ENCODE data around the gene SPRR3.

Gene SPRR3

GRCh38 chr1:152972196-152972886 lies 29.2 kb upstream of the SPRR3 start:
- TF ChIP-seq POLR2A (IDR thresholded peaks at IDR 0.05; ENCODE audit: extremely low read depth, insufficient read length) = no peak
- TF ChIP-seq MAX (IDR thresholded peaks at IDR 0.05; ENCODE audit: low read depth, low read length) = no peak
- DNase-seq (ENCODE audit: low read depth) = no peak
- no peak overlapping the region for H3K4me3 ChIP-seq (ENCODE audit: low read depth, low read length)

- TF ChIP-seq MAX (IDR thresholded peaks at IDR 0.05; ENCODE audit: low read depth, low read length) (no peak), CTCF (IDR thresholded peaks at IDR 0.05; ENCODE audit: low read depth, low read length) (no peak), MYC (IDR thresholded peaks at IDR 0.05; ENCODE audit: low read depth, low read length) (no peak), POLR2A (IDR thresholded peaks at IDR 0.05; ENCODE audit: extremely low read depth, insufficient read length) (no peak)
- H3K4me3 ChIP-seq (ENCODE audit: low read depth, low read length) = no peak overlapping the region
- DNase-seq (ENCODE audit: low read depth) = no peak
Observed at GRCh38 chr1:152976688-152977087, 24.9 kb upstream of the SPRR3 start.

GRCh38 chr1:152977614-152978013 lies 23.9 kb upstream of the SPRR3 start:
- TF ChIP-seq MYC (IDR thresholded peaks at IDR 0.05; ENCODE audit: low read depth, low read length) (no peak), POLR2A (IDR thresholded peaks at IDR 0.05; ENCODE audit: extremely low read depth, insufficient read length) (no peak), CTCF (IDR thresholded peaks at IDR 0.05; ENCODE audit: low read depth, low read length) (no peak), MAX (IDR thresholded peaks at IDR 0.05; ENCODE audit: low read depth, low read length) (no peak)
- DNase-seq (ENCODE audit: low read depth) = no peak
- H3K4me3 ChIP-seq (ENCODE audit: low read depth, low read length) = no peak overlapping the region

GRCh38 chr1:152980676-152981075 lies 20.9 kb upstream of the SPRR3 start:
- no peak overlapping the region for H3K4me3 ChIP-seq (ENCODE audit: low read depth, low read length)
- DNase-seq (ENCODE audit: low read depth) = no peak
- TF ChIP-seq CTCF (IDR thresholded peaks at IDR 0.05; ENCODE audit: low read depth, low read length) (no peak), MYC (IDR thresholded peaks at IDR 0.05; ENCODE audit: low read depth, low read length) (no peak), POLR2A (IDR thresholded peaks at IDR 0.05; ENCODE audit: extremely low read depth, insufficient read length) (no peak), MAX (IDR thresholded peaks at IDR 0.05; ENCODE audit: low read depth, low read length) (no peak)

DNA sequence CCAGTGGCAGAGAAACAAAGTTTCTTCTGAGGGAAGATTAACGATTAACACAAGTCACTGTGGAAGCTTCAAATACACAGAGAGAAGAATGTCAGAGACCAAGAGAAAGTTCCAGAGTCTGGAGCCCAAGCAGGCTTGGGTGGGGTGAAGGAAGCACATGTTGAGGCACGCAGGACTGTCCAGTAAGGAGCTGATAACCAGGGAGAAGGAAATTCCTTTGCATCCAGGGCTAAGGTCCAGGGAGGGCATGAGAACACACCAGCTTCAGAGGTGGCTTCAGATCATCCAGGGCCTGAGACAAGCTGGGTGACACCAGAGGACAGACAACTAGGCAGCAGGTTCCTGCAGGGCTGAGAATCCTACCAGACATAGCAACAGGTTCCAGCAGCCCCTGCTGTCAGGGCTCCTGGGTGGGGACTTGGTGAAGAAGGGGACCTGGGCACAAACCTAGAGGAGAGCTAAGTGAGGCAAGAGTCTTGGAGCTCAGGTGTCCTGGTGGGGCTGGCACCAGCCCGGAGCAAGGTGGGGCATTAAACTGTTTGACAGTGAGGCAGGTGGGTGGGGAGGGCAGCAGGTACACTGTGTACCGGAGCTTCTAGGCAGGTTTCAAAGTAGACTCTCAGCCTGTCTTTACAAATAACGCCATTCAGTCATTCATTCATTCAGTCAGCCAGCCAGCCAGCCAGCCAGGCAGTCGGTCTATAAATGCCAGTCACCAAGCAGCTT lies 20.2 kb upstream of the SPRR3 start:
- TF ChIP-seq MAX (IDR thresholded peaks at IDR 0.05; ENCODE audit: low read depth, low read length) = no peak
- no peak for TF ChIP-seq CTCF (IDR thresholded peaks at IDR 0.05; ENCODE audit: low read depth, low read length)
- no peak for TF ChIP-seq POLR2A (IDR thresholded peaks at IDR 0.05; ENCODE audit: extremely low read depth, insufficient read length)
- no peak for TF ChIP-seq MYC (IDR thresholded peaks at IDR 0.05; ENCODE audit: low read depth, low read length)
- no peak for DNase-seq (ENCODE audit: low read depth)
- H3K4me3 ChIP-seq (ENCODE audit: low read depth, low read length) = no peak overlapping the region

DNA sequence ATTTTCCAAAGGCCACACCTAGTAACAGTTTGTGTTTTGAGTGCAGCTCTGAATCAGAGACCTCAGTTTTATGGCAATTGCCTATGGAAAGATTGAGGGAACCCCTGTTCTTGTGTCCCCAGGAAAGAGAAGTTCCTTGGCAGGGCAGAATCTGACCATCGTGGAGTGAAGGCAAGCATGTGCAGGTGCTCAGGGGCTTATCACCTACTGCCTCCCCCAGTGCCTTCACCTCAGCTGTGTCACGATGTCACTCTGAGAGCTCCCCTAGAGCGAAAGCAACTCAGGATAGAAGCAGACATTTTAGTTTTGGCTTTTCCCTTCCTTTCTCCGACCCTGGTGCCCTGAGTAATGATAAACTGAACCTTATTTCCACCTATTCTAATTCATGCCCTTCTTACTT lies 19.5 kb upstream of the SPRR3 start:
- TF ChIP-seq POLR2A (IDR thresholded peaks at IDR 0.05; ENCODE audit: extremely low read depth, insufficient read length) (no peak), MYC (IDR thresholded peaks at IDR 0.05; ENCODE audit: low read depth, low read length) (no peak), CTCF (IDR thresholded peaks at IDR 0.05; ENCODE audit: low read depth, low read length) (no peak), MAX (IDR thresholded peaks at IDR 0.05; ENCODE audit: low read depth, low read length) (no peak)
- no peak overlapping the region for H3K4me3 ChIP-seq (ENCODE audit: low read depth, low read length)
- DNase-seq (ENCODE audit: low read depth) = no peak

All from NB4 (cell line).